Umbilical cord (tissue), 2 donors: Measurements from ENCODE around the gene DAB2IP. TPM values are rescaled to one million over a fixed set of nuclear protein-coding genes. Genes with fewer than 3 reads are reported as not detected.

ENCODE experiments used
- DNase-seq: peaks from one replicate; pipeline ENCODE4 v3.0.0-alpha.2; 2015; ENCODE audit warnings: low spot score
- total RNA-seq: library from RNA; depleted of rRNA; stranded (reverse); fragments of >200 nt; gene quantifications from one replicate; pipeline ENCODE4 v1.2.3, GENCODE V29; 2014; ENCODE audit warnings: low replicate concordance; ENCODE audit not compliant: insufficient read depth

The DAB2IP gene
- total RNA-seq, 1 donor from 2014 or later, result 60.9 TPM

DNA sequence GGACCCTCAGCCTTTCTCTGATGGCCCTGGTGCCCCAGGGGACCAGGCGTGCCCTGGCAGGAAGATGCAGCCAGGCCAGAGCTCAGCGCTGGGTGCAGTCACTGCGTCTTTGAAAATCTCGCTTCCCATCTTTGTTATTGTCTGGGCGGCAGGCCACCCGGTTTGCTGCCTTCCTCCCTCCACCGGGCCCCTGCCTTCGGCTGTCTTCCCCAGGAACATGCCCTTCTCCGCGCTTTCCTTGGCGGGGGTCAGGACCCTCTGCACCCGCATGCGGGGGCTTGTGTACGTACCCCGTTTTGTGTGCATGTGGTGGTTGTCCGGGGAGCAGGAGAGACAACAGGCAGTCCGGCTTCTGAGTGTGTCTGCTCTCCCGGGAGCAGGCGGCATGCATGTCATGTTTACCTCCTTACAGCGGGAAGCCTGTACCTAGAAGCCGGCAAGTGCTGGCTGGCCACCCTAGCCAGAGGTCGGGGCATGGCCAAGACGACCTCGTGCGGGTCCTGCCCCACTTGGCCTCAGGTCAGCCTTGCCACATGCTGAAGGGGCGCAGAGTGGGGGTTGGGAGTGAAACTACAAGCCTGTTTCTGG, 49.5 kb downstream of the DAB2IP start:
- DNase-seq, result no peak

DNA sequence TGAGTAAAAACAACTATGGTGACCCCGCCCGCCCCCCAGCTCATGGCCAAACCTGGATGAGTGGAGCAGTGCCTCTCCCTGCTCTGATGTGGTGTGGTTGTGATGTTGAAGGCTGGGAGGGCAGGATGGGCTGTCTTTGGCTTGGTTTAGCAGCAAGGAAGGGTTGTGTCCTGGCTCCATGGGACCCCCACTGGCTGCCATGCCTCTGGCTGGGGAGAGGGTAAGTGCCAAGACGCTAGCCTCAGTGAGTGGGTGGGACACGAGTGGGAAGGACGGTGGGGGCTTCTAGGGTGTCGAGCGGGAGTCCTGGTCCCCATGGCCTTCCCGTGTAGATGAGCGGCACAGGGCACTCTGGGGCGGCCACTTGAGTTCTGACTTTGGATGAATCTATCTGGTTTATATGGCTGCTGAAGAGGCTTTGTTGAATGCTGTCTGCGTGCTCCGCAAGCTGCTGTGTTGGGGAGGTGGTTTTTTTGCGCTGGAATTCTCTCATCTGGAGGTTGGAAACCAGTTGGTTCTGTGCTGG, 50.4 kb downstream of the DAB2IP start:
- DNase-seq, result no peak

GRCh38 chr9:121703014-121703734, 51.7 kb downstream of the DAB2IP start:
- no peak for DNase-seq

GRCh38 chr9:121704281-121704680, 52.8 kb downstream of the DAB2IP start:
- DNase-seq, result no peak

- no peak for DNase-seq
Measured at GRCh38 chr9:121706149-121706750, 54.8 kb downstream of the DAB2IP start.

DNA sequence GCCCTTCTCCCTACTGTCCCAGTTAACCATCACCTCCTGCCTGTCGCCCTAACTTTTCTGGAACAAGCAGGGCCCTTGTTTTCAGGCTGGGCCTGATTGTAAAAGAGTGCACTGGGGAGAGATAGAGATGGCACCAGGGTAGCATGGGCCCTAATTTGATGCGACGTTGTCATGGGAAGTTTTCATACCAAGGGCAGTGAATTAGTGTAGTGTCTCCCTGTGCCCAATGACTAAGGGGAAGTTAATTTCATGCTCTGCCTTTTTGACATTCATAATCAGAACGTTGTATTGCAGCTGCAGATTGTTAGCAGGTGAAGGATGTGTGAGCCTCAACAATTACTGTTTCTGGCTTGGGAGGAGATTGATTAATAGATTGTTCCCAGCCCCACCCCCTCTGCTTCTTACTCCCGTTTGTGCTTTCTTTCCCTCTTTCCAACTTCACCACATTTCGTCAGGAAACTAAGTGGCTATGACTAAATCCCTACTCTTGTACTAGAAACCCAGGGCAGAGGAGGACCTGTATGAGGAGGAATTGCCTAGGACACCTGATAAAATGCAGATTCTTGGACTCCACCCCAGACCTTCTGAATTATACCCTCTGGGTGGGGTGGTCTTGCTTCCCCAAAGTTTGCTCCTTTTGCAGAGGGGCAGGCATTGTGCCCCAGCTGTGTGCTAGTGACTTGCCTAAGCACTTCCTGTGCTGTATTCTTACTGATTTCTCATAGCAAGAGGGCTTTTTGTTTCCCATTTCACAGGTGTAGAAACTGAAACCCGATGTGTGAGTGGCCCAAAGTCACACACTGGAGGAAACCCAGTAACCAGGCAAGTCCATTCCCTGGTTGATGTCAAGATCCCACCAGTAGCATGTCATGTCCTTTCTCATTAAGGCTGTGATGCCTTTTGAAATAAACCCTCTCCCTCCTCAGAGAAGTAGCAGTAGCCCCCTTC, 56.3 kb downstream of the DAB2IP start:
- DNase-seq, result no peak

DNA sequence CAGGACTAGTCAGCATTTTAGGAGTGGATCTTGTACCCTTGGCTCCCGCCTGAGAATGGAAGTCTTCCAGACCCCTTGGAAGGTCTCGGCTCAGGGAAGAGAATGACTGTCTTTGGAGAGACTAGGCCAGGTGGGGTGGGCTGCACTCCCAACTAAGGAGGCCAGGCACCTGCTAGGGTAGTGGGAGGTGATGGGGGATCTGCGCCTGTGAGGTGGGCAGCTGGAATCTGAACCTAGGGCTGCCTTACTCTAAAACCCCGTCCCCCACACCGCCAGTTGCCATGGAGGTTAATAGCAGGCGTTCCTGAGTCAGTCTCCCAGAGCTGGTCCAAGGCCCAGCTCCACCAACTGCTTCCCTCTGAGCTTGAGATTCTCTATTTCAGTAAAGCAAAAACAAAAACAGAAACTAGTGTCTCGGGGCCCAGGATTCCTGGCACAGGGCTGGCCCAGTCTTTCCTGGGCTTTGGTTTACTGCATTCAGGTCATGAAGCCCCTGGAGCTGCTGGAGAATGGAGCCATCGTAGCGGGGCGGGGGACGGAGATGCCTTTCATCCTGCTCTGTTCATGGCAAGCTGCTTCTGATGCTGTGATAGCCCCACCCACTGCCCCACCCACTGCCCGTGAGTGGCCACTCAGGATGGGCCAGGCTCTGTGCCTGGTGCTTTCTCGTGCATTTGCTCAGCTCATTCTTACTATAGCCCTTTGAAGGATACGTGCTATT, 57.5 kb downstream of the DAB2IP start:
- DNase-seq, result no peak

DNA sequence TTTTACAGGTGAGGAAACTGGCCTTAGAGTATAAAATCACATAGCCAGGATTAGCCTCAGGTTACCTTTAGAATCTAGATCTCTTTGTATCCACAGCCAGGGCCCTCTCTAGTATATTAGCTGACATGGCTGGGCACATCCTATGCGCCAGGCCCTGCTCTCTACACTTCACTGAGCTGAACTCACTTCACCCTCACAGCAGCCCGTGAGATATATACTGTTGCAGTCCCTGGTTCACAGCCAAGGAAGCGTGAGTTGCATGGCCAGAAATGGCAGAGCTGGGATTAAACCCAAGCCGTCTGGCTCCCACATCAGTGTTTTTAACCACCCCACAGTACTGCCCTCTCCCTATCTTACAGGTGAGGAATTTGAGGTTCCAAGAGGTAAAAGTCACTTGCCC, 58.4 kb downstream of the DAB2IP start:
- peak; percentile 30 for DNase-seq

DNA sequence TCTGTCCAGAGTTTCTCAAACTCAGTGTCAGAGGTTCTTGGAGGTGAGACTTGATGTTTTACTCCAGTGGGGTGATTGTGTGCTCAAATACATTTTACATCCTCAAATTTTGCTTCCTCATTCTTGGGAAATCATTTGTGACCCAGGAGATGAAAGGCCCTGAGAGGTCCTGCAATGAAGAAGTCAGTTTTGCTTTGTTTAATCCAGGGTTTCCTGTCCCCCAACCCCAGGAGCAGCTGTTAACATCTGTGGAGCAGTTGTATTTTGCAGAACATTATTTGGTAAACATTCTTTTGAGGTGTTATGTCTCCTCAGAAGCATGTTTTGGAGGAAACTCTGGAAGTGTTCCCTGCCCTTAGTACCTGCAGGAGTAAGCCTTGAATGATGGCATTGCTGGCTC, 59.8 kb downstream of the DAB2IP start:
- DNase-seq, result no peak

DNA sequence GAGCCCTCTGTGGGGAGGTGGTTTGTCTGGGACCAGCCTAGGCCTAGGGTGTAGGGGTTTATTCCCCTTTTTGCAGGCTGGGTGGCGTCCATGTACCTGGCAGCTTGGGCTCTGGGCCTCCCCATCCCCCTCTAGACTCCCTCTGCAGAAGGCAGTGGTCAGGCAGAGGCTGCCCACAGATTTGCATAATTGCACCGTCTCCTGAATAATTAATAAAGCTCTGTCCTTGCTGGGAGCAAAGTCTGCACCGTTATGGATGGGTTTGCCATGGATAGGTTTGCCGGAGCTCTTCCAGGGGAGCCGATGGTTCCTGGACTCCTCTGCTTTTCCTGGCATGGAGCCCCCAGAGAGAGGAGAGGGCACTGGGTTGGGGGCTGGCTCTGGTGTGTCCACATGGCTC, 60.4 kb downstream of the DAB2IP start:
- no peak for DNase-seq

GRCh38 chr9:121713400-121714070, 62.1 kb downstream of the DAB2IP start:
- no peak for DNase-seq

DNA sequence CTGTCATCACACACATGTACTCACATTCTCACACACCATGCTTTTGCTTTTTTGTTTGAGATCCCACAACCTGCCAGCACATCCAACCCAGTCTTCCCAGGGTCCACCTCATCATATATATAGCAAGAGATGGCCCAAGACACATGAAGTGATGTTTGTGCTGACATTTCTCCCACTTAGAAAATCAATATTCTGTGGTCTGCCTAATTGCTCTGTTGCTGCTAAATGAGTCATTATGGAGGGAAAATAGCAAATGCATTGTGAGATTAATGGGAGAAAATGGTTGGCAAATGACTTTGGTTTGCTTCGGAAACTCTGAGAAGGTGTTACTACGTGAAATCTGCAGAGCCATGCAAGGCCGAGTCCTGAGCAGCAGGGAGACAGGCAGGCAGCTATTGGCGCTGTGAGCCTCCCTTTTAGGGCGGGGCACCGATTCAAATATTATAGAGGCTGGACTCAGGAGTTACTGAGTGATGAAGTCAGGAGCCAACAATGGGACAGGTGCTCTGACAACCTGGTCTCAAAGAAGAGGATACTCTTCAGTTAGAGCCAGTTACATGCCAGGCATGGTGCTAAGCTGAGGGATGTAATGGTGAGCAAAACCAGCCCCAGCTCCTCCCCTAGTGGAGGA, 62.8 kb downstream of the DAB2IP start:
- no peak for DNase-seq

DNA sequence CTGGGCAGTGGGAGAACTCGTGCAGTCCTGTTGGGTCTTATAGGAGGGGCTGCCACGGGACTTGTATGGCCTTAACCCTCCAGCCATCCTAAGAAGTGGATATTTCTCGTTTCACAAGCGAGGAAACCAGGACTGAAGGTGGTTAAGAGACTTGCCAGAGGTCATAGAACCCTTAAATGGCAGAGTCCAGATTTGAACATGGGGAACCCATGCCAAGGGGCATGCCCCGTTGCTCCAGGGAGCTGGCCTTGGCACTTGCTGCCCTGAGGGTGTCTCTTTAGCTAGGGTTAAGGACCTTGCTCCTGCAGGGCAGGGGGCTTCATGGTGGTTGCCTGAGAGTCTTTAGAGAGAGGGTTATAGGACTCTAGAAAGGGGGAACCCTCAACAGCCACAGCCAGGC, 63.4 kb downstream of the DAB2IP start:
- no peak for DNase-seq

GRCh38 chr9:121717141-121717991, 65.9 kb downstream of the DAB2IP start:
- DNase-seq, result no peak

DNA sequence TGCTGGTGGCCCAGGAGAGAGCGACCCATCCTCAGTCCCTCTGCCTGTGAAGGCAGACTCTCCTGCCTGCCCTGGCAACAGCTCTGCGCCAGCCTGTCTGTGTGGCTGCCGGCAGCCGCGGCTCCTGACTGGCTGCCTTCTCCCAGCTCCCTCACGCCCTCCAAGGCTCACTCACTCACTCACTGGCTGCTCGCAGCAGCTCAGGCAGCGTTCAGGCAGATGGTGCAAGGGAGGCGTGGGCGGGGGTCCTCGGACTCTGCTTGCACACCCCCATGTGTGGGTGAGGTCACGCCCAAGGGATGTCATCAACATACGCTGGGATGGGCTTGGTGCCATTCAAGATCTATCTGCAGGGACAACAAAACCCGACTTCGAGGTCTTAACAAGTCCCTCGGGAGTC, 66.7 kb downstream of the DAB2IP start:
- DNase-seq, result peak; percentile 80

- no peak for DNase-seq
Measured at GRCh38 chr9:121718501-121718900, 67.1 kb downstream of the DAB2IP start.

- DNase-seq, result no peak
Measured at GRCh38 chr9:121720311-121721057, 69.0 kb downstream of the DAB2IP start.

DNA sequence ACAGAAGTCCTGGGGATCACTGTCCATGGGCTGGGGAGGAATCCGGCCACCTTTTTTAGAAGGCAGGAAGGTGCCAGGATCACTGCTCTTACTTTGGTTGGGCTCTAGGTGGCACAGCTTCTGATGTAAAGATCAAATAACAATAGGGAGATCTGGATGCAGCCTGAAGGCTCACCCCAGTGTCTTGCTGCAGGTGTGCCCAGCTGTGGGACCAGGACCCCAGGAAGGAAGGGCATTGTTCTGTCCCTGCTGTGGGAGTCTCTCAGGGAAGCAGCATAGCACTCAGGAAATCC, 69.6 kb downstream of the DAB2IP start:
- no peak for DNase-seq

GRCh38 chr9:121721770-121722169, 70.3 kb downstream of the DAB2IP start:
- DNase-seq, result no peak
